H1 (cell line): ENCODE measurements around the gene C19orf85. TPM values are rescaled to one million over a fixed set of nuclear protein-coding genes. Genes with fewer than 3 reads are reported as not detected.

ENCODE experiments used
- RXRA ChIP-seq: IDR thresholded peaks from 2 replicates; pipeline ENCODE4 v1.6.1; 2011; ENCODE audit warnings: low read depth, mild to moderate bottlenecking, low read length, moderate library complexity; ENCODE audit not compliant: insufficient read depth
- polyA plus RNA-seq, 7 experiments: library from polyadenylated mRNA; depleted of rRNA in 3 of 7; stranded (reverse) in 5 of 7; unstranded in 2 of 7; fragments of >200 nt in 5 of 7; fragments of 200-250 nt in 2 of 7; gene quantifications; 1 replicate in 5 of 7; 2 replicates in 1 of 7; 4 replicates in 1 of 7; pipeline versions ENCODE4 v1.2.1 to v1.2.3, GENCODE V29; 2011 to 2013; ENCODE audit warnings: missing spikeins in 2 of 7, mixed read lengths in 2 of 7
- total RNA-seq: library from RNA; stranded (reverse); fragmentation: NEBNext Ultra II Directional; extraction: Animal tissue kit (Norgen Biotek cat#: 25700); gene quantifications from 2 replicates; pipeline ENCODE4 v1.2.1, GENCODE V29; 2021

Gene C19orf85
- total and polyA plus RNA-seq, 2 of the 8 experiments (the other 6 are each of a cell fraction or from before 2014, with no cell fraction given), result 2.2 to 3.2 TPM

DNA sequence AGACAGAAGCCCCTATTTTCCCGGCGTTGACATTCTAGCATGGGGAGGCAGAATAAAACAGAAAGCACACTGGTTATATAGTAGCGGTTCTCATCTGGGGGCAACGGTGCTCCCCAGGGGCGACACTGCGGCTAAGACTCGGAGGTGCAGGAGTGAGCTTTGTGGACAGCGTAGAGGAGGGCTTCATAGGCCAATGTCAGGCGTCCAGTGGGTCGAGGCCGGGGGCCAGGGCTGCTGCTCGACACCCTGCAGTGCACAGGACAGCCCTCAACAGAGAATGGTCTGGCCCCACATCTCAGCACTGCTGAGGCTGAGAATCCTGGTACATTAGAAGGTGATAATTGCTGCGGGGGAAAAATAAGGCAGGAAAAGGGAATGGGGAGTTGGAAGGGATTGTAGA lies 13.4 kb upstream of the C19orf85 start (continued):
- no peak for TF ChIP-seq RXRA
